Myocyte (in vitro differentiated cells): ENCODE data around the gene CYP26B1. TPM values are rescaled to one million over a fixed set of nuclear protein-coding genes. Genes with fewer than 3 reads are reported as not detected.
A peak's percentile ranks its signal among the peaks of the same experiment; 100 is the strongest.

Experiments
- DNase-seq: peaks from one replicate; pipeline ENCODE4 v3.0.0-alpha.2; 2012; ENCODE audit warnings: low read depth
- total RNA-seq: library from RNA; depleted of rRNA; stranded (reverse); fragments of >200 nt; gene quantifications from 2 replicates; pipeline ENCODE4 v1.2.3, GENCODE V29; 2014

Gene CYP26B1
- total RNA-seq, 1 donor from 2014 or later, result 0.19 TPM

- DNase-seq, result no peak
These were observed 7.5 kb upstream of the CYP26B1 start for GRCh38 chr2:72155151-72155550.

DNA sequence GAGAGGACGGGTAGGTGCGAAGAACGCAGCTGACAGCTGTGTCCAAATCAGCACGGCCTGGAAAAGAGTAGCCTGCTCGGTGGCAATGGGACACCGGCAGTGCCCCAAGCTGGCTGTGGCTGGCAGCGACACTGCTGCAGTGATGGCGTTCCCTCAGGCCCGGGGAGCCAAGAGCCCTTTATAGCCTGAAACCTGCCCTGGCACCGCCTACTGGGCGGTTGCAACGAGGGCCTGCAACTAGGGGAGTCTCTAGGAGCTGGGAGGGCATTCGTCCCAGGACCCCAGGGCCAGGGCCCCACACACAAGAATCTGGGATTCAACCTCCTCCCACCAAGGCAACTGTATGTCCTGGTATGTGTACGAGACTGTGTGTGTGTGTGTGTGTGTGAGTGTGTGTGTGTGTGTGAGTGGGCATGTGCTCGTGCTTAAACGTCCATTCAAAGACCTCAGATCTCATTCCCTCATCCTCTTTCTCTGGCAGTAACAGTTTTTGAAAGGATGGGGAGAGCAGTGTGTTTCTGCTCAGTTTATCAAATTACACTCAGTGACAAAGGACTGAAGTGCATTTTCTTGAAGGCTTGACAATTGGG lies 6.8 kb upstream of the CYP26B1 start:
- DNase-seq, result no peak

- DNase-seq, result no peak
These were observed 6.3 kb upstream of the CYP26B1 start for GRCh38 chr2:72153924-72154323.

GRCh38 chr2:72153026-72153791 lies 5.5 kb upstream of the CYP26B1 start:
- no peak for DNase-seq

- DNase-seq, result no peak
These were observed 3.2 kb upstream of the CYP26B1 start for GRCh38 chr2:72150861-72151356.

DNA sequence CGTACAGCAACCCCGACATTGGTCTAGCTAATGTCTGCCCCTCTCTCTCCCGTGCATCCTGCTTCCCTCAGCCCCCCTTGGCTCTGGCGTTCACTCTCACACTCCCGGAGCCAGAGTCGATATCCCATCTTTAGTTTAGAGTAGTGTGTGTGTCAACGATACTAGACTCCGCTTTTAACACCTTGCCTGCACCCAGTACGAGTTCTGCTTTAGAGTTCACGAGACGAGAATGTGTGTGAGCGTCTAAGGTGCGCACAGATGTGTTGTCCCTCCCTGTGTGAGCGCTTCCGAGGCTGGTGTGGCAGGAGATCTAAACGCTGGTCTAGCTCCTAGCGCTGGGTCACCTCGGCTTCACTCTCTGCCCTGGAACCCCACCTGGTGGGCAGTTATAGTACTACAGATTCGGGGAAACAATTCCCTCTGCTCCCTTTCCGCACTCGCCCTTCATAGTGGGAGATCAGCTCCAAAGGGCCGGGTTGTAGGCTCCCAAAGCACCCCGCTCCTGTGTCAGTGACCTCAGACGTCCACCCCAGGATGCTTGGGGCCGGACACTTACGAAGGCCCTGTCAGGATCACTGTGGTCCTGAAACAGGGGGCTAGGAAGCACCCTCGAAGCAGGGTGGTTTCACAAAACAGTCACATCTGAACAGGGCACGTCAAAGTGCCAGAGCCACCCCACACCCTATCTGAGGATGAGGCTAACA lies 2.6 kb upstream of the CYP26B1 start:
- DNase-seq, result peak; percentile 87

DNA sequence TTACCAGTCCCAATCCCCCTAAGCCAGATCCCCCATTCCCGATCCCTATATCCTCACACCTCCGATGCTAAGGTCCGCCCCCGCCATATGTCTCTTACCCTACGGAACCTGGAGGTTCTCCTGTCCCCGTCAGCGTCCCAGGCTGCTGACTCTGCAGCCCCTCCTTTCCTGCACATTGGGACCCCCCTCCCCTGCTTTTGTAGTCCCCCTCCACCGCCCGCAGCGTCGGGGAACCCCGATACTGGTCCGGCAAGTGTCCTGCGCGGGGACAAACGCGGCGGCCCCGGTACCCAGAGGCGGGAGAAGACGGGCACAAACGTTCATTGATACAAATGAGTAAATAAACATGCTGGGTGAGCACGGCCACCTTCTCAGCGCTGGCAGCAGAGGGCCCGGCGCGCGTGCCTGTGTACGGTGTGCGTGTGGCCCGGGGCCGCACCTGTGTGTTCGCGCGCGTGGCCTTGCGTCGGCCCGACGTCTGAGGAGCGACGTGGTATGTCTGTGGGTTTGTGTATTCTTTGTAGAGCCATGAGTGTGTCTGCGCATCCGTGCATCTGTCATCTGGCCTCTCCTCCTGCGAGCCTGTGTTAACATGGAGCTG lies 2.0 kb upstream of the CYP26B1 start:
- no peak for DNase-seq

DNA sequence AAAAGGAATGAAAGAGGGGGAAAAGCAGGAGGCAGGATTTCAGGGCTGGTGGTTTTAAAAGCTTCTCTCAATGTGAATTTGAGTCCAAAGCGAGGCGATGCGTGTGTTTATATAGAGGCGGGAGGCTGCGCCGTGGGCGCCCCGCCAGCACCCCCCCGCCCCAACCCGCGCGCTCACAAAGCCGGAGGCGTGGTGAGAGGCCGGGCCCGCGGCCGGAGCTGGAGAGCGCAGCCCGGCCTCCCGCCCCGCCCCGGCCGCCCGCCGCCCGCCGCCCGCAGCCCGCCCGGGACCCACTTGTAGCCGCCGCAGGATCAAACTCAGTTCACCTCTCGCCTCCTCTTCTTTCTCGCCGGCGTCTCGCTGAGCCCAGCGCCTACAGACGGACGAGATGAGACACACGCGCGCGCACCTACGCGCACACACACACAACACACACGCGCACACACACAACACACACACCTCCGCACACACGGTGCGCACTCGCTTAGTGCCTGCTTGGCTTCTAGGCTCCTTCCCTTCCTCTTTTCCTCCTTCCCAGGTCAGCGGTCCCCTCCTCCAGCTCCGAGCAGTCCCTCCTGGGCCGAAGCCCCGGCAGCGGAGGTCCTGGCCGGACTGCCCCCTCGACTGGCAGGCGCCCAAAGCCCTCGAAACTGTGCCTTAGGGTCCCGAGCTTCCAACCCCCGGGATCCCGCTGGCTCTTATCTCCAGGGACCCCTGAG lies 1.3 kb upstream of the CYP26B1 start:
- peak; percentile 32 for DNase-seq

DNA sequence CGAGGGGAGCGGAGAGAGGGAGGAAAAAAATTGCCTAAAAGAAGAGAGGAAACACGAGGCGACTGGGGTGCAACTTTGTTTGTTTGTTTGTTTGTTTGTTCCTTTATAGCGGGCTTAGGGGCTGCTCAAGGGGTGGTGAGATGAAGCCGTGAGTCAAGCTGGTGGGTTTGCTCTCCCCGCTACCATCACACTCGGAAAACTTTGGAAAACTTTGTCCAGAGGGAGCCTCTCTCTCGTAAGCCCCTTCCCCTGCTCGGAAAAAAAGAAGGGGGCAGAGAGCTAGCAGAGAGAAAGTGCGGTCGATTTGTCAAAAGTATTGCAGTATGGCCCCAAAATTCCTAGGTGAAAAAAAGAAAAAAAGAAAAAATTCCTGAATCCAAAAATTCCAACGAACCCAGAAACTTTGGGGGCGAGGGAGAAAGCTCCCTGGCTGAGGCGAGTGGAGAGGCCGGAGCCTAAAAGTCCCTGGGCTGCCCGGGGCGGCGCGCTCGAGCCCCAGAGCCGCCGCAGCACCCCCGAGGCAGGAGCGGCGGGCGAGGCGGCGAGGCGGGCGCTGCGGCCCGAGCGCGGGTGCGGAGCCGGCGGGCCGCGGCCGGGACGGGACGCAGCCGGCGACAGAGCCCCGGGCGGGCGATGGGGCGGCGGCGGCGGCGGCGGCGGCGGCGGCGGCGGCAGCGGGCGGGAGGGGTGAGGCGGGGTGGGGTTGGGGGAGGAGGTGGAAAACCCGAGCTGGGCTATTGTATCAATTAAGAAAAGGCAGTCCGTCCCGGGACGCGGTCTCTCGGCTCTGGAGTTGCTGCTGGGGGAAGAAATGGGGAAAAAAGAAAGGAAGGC lies 558 bp upstream of the CYP26B1 start:
- DNase-seq, result peak; percentile 24

DNA sequence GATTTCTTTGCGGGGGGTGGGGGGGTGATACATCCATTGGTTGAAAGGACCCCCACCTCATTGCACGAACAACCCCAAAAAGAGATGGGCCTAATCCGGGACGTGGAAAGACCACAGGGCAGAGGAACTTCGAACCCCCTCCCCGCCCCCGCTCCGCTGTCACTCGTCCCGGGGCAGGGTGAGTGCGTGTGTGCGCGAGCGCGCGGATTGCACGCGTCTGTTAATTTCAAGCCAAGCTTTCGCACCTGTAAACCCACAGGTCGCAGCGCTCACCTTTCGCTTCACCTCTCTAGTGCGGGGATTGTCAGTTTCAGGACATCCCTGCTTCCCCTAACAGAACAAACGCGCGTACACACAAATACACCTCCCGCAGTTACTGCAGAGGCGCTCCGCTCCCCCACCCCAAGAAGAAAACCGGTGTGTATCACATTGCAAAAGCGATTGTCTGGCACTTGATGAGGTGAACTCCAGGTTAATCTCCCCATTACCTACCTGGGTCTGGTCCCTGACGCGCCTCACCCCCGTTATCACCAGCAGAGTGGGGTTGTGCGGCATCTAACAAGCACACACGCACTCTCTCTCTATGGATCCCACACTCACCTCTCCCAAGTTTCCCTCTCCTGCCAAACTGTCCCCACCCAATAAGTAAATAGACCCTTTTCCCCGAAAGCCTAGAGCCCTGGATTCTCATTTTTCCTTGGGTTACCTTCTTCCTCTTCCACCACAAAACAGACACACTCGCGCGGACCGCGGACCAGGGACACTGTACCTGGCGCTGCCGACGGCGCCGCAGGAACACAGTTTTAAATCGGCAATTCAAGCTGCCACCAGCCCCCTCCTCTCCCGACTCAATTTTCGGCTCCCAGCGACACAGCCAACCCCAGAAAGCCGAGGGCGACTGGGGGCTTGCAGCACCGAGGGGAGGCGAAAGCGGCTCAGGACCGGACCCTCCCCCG lies 1.0 kb downstream of the CYP26B1 start:
- no peak for DNase-seq

- DNase-seq, result no peak
These were observed 1.9 kb downstream of the CYP26B1 start for GRCh38 chr2:72145658-72146329.

GRCh38 chr2:72145289-72145657 lies 2.4 kb downstream of the CYP26B1 start:
- peak; percentile 15 for DNase-seq

DNA sequence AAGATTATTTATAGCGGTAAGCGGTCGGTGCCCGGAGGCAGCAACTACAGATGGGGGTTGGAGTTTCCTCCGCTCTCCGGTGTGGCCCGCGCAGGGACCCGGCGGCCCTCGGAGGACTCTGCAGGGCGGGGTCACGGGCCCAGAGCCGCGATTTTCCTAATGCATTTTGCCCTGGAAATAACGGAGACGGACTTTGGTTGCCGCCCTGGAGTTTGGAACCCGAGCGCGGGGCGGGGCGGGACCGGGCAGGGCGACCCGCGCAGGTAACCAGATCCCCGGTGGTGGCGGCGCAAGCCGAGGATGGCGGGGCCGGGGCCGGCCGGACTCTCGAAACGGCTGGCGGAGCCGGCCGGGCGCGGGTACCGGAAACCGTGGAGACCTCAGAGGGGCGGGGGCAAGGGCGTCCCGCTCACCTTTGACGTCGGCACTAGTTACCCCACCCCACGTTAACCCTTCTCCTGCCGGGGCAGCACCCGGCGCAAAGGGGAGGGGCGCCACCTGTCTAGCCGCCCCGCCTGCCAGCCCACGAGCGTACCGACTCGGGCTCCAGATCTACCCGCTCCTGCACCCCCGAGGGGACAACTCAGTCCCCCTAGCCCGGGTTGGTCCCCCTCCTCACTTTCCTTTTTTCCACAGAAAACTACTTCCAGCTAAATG lies 2.9 kb downstream of the CYP26B1 start:
- DNase-seq, result no peak

DNA sequence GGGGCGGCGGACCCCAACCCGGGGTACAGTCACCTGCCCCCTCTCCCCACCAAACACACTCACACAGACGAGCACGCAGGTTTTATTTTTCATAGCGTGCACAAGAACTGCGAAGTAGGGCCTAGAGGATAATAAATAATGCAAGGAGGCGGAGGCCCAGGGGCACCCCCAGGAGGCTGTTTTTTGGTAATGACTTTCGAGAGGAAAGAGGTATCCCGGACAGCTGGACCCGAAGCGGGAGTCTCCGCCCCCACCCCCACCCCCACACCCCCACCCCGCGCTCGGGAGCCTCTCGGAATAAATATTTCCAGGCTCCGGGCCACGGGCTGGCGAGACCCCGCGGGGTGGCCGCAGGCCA lies 3.4 kb downstream of the CYP26B1 start:
- DNase-seq, result no peak

- DNase-seq, result no peak
These were observed 4.0 kb downstream of the CYP26B1 start for GRCh38 chr2:72143441-72144273.

GRCh38 chr2:72142570-72143440 lies 4.9 kb downstream of the CYP26B1 start:
- DNase-seq, result no peak
